Measurements from ENCODE around the gene NR2C2.
A peak's percentile ranks its signal among the peaks of the same experiment; 100 is the strongest.

GRCh38 chr3:15083252-15083651, 135.9 kb downstream of the NR2C2 start:
- no peak for TF ChIP-seq SP1 (IDR thresholded peaks at IDR 0.05)
- no peak for TF ChIP-seq RAD21 (IDR thresholded peaks at IDR 0.05)
- no peak for TF ChIP-seq CTCF (IDR thresholded peaks at IDR 0.05; ENCODE audit: low read depth, low read length, missing input control)
- TF ChIP-seq REST (IDR thresholded peaks at IDR 0.05), result no peak
- TF ChIP-seq JUND (IDR thresholded peaks at IDR 0.05), result no peak
- no peak for TF ChIP-seq YY1 (IDR thresholded peaks at IDR 0.05)
- no peak for TF ChIP-seq FOXA2 (IDR thresholded peaks at IDR 0.05)
- TF ChIP-seq HNF4A (conservative IDR thresholded peaks at IDR 0.05), result peak; percentile 6 to 11
- TF ChIP-seq MAX (IDR thresholded peaks at IDR 0.05), result no peak
